HCT116 (cell line): ENCODE measurements around the gene VANGL2. TPM values are rescaled to one million over a fixed set of nuclear protein-coding genes. Genes with fewer than 3 reads are reported as not detected.

ENCODE experiments used
- ATAC-seq: fragments of 200-7000 bp; cut with Tn5 transposase; 2 replicates; pipeline ENCODE4 v1.9.1; 2020; ENCODE audit warnings: mild to moderate bottlenecking, moderate library complexity
- BruUV-seq: library from RNA; stranded (reverse); fragments of 400-500 nt; replicated peaks from 2 replicates; lab custom pipeline; 2021; lab: Mats Ljungman, UMichigan
- CTCF ChIA-PET: fragments of 300-600 bp; sonication (Branson Sonifier 250); formaldehyde crosslinking; loops from one replicate; lab custom pipeline; 2021; ENCODE audit warnings: antibody characterized with exemption; lab: Charles Lee
- POLR2A ChIA-PET: fragments of 300-600, 350-600 bp; sonication (Branson Sonifier 250); formaldehyde crosslinking; loops from one replicate; lab custom pipeline; 2021; ENCODE audit warnings: antibody characterized with exemption; lab: Charles Lee
- RAD21 ChIA-PET, 2 experiments: fragments of 300-600 bp; sonication (Branson Sonifier 250); formaldehyde crosslinking; loops; one replicate each; lab custom pipeline; 2023; ENCODE audit warnings: low total read pairs in 2 of 2; ENCODE audit not compliant: uncharacterized antibody in 2 of 2, unreplicated experiment in 2 of 2, low non-redundant PET in 1 of 2; lab: Charles Lee
- DNase-seq: peaks from one replicate; pipeline ENCODE4 v3.0.0-alpha.2; 2010; ENCODE audit warnings: low read depth, low spot score
- H2AFZ ChIP-seq: fragments of 200-600 bp; shearing (Covaris generic), sonication (generic); 2 replicates; pipeline ENCODE4 v1.6.1; 2017; ENCODE audit warnings: low read depth, mixed run types, mixed read lengths, antibody characterized with exemption, low read length; ENCODE audit not compliant: poor library complexity, severe bottlenecking
- H3K27ac ChIP-seq: 2 replicates; pipeline ENCODE4 v1.5.1; 2012; ENCODE audit warnings: low read depth, low read length
- H3K27me3 ChIP-seq: fragments of 200-600 bp; sonication (generic); 2 replicates; pipeline ENCODE4 v1.6.1; 2016; ENCODE audit warnings: mixed run types, low read length, mixed read lengths; ENCODE audit not compliant: insufficient read depth
- H3K36me3 ChIP-seq, 2 experiments: fragments of 200-500 bp in 1 of 2; fragments of 200-600 bp in 1 of 2; sonication (Bioruptor generic) in 1 of 2; sonication (generic) in 1 of 2; 2 replicates each; pipeline versions ENCODE4 v1.5.1 to v1.6.1; 2014 to 2016; ENCODE audit warnings: low read length in 2 of 2, inconsistent platforms in 1 of 2, mixed read lengths in 1 of 2, mixed run types in 1 of 2; ENCODE audit not compliant: insufficient read depth in 2 of 2, control insufficient read depth in 1 of 2
- H3K4me1 ChIP-seq, 2 experiments: fragments of 200-600 bp in 1 of 2; sonication (generic) in 1 of 2; 2 replicates each; pipeline versions ENCODE4 v1.5.1 to v1.6.1; 2012 to 2017; ENCODE audit warnings: low read length in 2 of 2, inconsistent platforms in 1 of 2, mild to moderate bottlenecking in 1 of 2, mixed read lengths in 1 of 2, mixed run types in 1 of 2, moderate library complexity in 1 of 2; ENCODE audit not compliant: insufficient read depth in 2 of 2, control insufficient read depth in 1 of 2
- H3K4me2 ChIP-seq: fragments of 200-600 bp; sonication (generic); 2 replicates; pipeline ENCODE4 v1.6.1; 2017; ENCODE audit warnings: mixed run types, low read length, mixed read lengths
- H3K4me3 ChIP-seq, 2 experiments: fragments of 200-600 bp in 1 of 2; sonication (generic) in 1 of 2; replicated peaks in 1 of 2; 2 replicates each; pipeline ENCODE4 v1.5.1; 2011 to 2016; ENCODE audit warnings: low read length in 2 of 2, control low read depth in 1 of 2, low read depth in 1 of 2, mild to moderate bottlenecking in 1 of 2, mixed read lengths in 1 of 2, mixed run types in 1 of 2
- H3K79me2 ChIP-seq: fragments of 200-600 bp; sonication (generic); 2 replicates; pipeline ENCODE4 v1.6.1; 2017; ENCODE audit warnings: mild to moderate bottlenecking, mixed run types, low read length, moderate library complexity, mixed read lengths; ENCODE audit not compliant: insufficient read depth
- H3K9ac ChIP-seq: fragments of 200-600 bp; sonication (generic); 2 replicates; pipeline ENCODE4 v1.6.1; 2016; ENCODE audit warnings: low read length, mixed read lengths
- H3K9me2 ChIP-seq: fragments of 200-600 bp; sonication (generic), shearing (Covaris generic); 2 replicates; pipeline ENCODE4 v1.6.1; 2017; ENCODE audit warnings: mixed run types, mild to moderate bottlenecking, moderate library complexity; ENCODE audit not compliant: insufficient read depth
- H3K9me3 ChIP-seq, 2 experiments: fragments of 200-500 bp in 1 of 2; fragments of 200-600 bp in 1 of 2; sonication (Bioruptor generic) in 1 of 2; sonication (generic) in 1 of 2; 2 replicates each; pipeline ENCODE4 v1.6.1; 2014 to 2017; ENCODE audit warnings: low read length in 2 of 2, mixed read lengths in 2 of 2, inconsistent platforms in 1 of 2, low read depth in 1 of 2, mild to moderate bottlenecking in 1 of 2, mixed run types in 1 of 2, moderate library complexity in 1 of 2; ENCODE audit not compliant: control insufficient read depth in 1 of 2, insufficient read depth in 1 of 2
- H4K20me1 ChIP-seq: fragments of 200-600 bp; sonication (generic), shearing (Covaris generic); 2 replicates; pipeline ENCODE4 v1.6.1; 2017; ENCODE audit warnings: mixed run types, mild to moderate bottlenecking, moderate library complexity; ENCODE audit not compliant: insufficient read depth
- ATF3 ChIP-seq: IDR thresholded peaks from 2 replicates; pipeline ENCODE4 v1.6.1; 2012
- CTCF ChIP-seq, 3 experiments: fragments of 200-600 bp in 1 of 3; sonication (generic) in 1 of 3; IDR thresholded peaks in 2 of 3; conservative IDR thresholded peaks in 1 of 3; 2 replicates each; pipeline ENCODE4 v1.5.1; 2012 to 2017; ENCODE audit warnings: low read depth in 2 of 3, low read length in 2 of 3, antibody characterized with exemption in 1 of 3, borderline replicate concordance in 1 of 3, control low read depth in 1 of 3, mild to moderate bottlenecking in 1 of 3, mixed read lengths in 1 of 3, mixed run types in 1 of 3, moderate library complexity in 1 of 3; ENCODE audit not compliant: insufficient read depth in 1 of 3
- EGR1 ChIP-seq: IDR thresholded peaks from 2 replicates; pipeline ENCODE4 v1.6.1; 2012; ENCODE audit warnings: low read depth
- POLR2A ChIP-seq: IDR thresholded peaks from 2 replicates; pipeline ENCODE4 v1.7.0; 2011; ENCODE audit warnings: borderline replicate concordance; ENCODE audit not compliant: insufficient read depth, insufficient read length; ENCODE audit errors: extremely low read depth
- POLR2AphosphoS5 ChIP-seq: IDR thresholded peaks from 2 replicates; pipeline ENCODE4 v1.6.1; 2011; ENCODE audit warnings: mild to moderate bottlenecking, low read depth, low read length, moderate library complexity
- RAD21 ChIP-seq: IDR thresholded peaks from 2 replicates; pipeline ENCODE4 v1.6.1; 2012; ENCODE audit warnings: low read depth, mild to moderate bottlenecking
- REST ChIP-seq: IDR thresholded peaks from 2 replicates; pipeline ENCODE4 v1.6.1; 2012; ENCODE audit warnings: low read depth
- TCF7L2 ChIP-seq: IDR thresholded peaks from 2 replicates; pipeline ENCODE4 v1.7.0; 2011; ENCODE audit warnings: borderline replicate concordance, inconsistent platforms; ENCODE audit not compliant: insufficient read depth, insufficient read length; ENCODE audit errors: extremely low read depth
- YY1 ChIP-seq: IDR thresholded peaks from 2 replicates; pipeline ENCODE4 v1.6.1; 2011; ENCODE audit warnings: low read length, low read depth, moderate library complexity, mild to moderate bottlenecking; ENCODE audit not compliant: insufficient replicate concordance; ENCODE audit errors: extremely low read depth
- intact Hi-C: fragments of 100-400 bp; cut with micrococcal nuclease; formaldehyde crosslinking; loops from 2 replicates; pipeline ENCODE4 v1.10.0; 2022
- total RNA-seq: library from RNA; stranded (reverse); gene quantifications from one replicate; pipeline ENCODE4 v1.2.1, GENCODE V29; 2021; ENCODE audit not compliant: unreplicated experiment

Gene VANGL2
- total RNA-seq, 1 experiment from 2014 or later, result 1.1 TPM

- Histone ChIP-seq H3K9ac (no peak overlapping the region), H3K4me2 (no peak overlapping the region), H3K4me3 (no peak overlapping the region), H3K27ac (no peak overlapping the region), H2AFZ (no peak overlapping the region), H3K79me2 (no peaks in the 10 kb centered on the region), H3K27me3 (no peaks in the 10 kb centered on the region), H4K20me1 (no peaks in the 10 kb centered on the region), H3K36me3 (peaks cover 41 to 54% of the 10 kb centered on the region in 2 experiments; a peak in 3 of 4 replicates), H3K9me2 (no peaks in the 10 kb centered on the region), H3K4me1 (no peaks in the 10 kb centered on the region), H3K9me3 (no peaks in the 10 kb centered on the region)
- TF ChIP-seq CTCF (IDR thresholded peaks at IDR 0.05 in 2 of 3, conservative IDR thresholded peaks at IDR 0.05 in 1 of 3; ENCODE audit: borderline replicate concordance in 1 of 3, insufficient read depth in 1 of 3, low read depth in 2 of 3, low read length in 2 of 3), result peak; percentile 51 to 74 (median 70); a peak in 5 of 6 replicates
- TF ChIP-seq TCF7L2, result no peak
- TF ChIP-seq POLR2AphosphoS5, result no peak
- no peak for TF ChIP-seq REST
- TF ChIP-seq EGR1, result no peak
- no peak for TF ChIP-seq ATF3
- TF ChIP-seq RAD21, result peak; percentile 39
- TF ChIP-seq YY1, result no peak
- no peak for TF ChIP-seq POLR2A
- ChIA-PET RAD21 (interaction anchor here in 1 of 2 experiments (1.2 kb wide), 1 partner anchor 62 kb away, joined by 4 read pairs; no protein-coding TSS in a partner anchor), POLR2A (no interaction called here), CTCF (interaction anchor here (0.6 to 3.1 kb wide), 10 partner anchors 9 to 253 kb away, joined by 3 to 24 read pairs (median 4); no protein-coding TSS in a partner anchor)
- intact Hi-C loops, result loop anchor here (1.0 kb wide), 1 partner anchor 62 kb away; no protein-coding TSS in a partner anchor
- ATAC-seq (peak; percentile 89), DNase-seq (no peak)
- BruUV-seq, result no TSS peak
Observed at GRCh38 chr1:160354388-160354985, 45.9 kb upstream of the VANGL2 start.
